A549 treated with GW870086 at 1 μM for 4 hours (cell line): Measurements from ENCODE around the gene ARL5B. TPM values are rescaled to one million over a fixed set of nuclear protein-coding genes. Genes with fewer than 3 reads are reported as not detected.

Experiments
- total RNA-seq: library from RNA; stranded (reverse); fragments of 200-300 nt; extraction: Qiagen RNA extraction; gene quantifications from 5 replicates; pipeline ENCODE4 v1.2.3, GENCODE V29; 2022; ENCODE audit warnings: low read depth

ARL5B gene
- 5.7 to 9.4 TPM (median 8.2 TPM) in 5 replicates for total RNA-seq

GRCh38 chr10:18659125-18659818 lies at the start of gene ARL5B:
Gene ARL5B (plus strand): TSS chr10:18659431. CDS start chr10:18659638, 207 bp downstream.

GRCh38 chr10:18651324-18652007 lies 7.8 kb upstream of the ARL5B start, which contains the start of gene NSUN6:
Gene NSUN6 (minus strand): TSS chr10:18651587. CDS start chr10:18651203, 384 bp downstream.

Other genes with a start within 250 kb of the ARL5B start
- 3.1 to 5.2 TPM (median 4.6 TPM) in 5 replicates for gene NSUN6, start 7.8 kb upstream of the ARL5B start, total RNA-seq